Vagina (tissue), 2 donors: Measurements from ENCODE around the gene ASNSD1.

Source experiments
- CTCF ChIP-seq, 3 experiments: fragments of 450-650 bp in 2 of 3; fragments of 200-600 bp in 1 of 3; sonication (generic) in 1 of 3; IDR thresholded peaks; one replicate each; pipeline ENCODE4 v1.5.1; 2017 to 2019; ENCODE audit warnings: antibody characterized with exemption in 3 of 3, mild to moderate bottlenecking in 2 of 3, moderate library complexity in 2 of 3
- POLR2A ChIP-seq, 2 donors: fragments of 450-650 bp; IDR thresholded peaks; one replicate each; pipeline ENCODE4 v1.6.1; 2017; ENCODE audit warnings: antibody characterized with exemption in 2 of 2, mild to moderate bottlenecking in 2 of 2, moderate library complexity in 2 of 2

- TF ChIP-seq CTCF (IDR thresholded peaks at IDR 0.05) (peak; percentile 87 to 99 (median 96)), POLR2A (IDR thresholded peaks at IDR 0.05) (peak in 1 of 2 donors; percentile 79)
These were observed at the start of gene ASNSD1 for GRCh38 chr2:189661148-189661956.
